Measurements from ENCODE around the gene ZNF485.

DNA sequence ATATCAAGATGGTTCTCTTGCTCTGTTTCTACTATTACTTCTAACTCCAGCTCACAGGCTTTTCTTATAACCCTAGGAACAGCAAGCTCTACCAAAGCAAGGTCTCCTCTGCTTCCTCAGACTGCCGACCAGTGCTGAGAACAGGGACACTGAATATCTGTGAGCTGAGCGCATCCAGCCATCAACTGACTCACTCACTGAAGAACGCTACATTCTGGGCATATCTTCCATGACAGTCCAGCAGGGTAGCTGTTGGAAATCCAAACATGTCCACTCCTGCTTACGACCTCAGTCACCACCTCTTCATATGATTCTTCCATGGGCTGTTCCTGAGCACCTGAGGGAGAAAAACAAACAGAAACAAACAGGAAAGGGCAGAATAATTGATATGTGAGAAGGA lies 39.6 kb downstream of the ZNF485 start:
- TF ChIP-seq, protein P1, sequence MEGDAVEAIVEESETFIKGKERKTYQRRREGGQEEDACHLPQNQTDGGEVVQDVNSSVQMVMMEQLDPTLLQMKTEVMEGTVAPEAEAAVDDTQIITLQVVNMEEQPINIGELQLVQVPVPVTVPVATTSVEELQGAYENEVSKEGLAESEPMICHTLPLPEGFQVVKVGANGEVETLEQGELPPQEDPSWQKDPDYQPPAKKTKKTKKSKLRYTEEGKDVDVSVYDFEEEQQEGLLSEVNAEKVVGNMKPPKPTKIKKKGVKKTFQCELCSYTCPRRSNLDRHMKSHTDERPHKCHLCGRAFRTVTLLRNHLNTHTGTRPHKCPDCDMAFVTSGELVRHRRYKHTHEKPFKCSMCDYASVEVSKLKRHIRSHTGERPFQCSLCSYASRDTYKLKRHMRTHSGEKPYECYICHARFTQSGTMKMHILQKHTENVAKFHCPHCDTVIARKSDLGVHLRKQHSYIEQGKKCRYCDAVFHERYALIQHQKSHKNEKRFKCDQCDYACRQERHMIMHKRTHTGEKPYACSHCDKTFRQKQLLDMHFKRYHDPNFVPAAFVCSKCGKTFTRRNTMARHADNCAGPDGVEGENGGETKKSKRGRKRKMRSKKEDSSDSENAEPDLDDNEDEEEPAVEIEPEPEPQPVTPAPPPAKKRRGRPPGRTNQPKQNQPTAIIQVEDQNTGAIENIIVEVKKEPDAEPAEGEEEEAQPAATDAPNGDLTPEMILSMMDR (conservative IDR thresholded peaks at IDR 0.05 in 1 of 2, IDR thresholded peaks at IDR 0.05 in 1 of 2; ENCODE audit: extremely low read depth in 1 of 2, insufficient read depth in 1 of 2, low read depth in 1 of 2, low read length in 2 of 2) = no peak
- no peak for TF ChIP-seq EZH2 (IDR thresholded peaks at IDR 0.05; ENCODE audit: borderline replicate concordance, low read length)

All from mammary epithelial cell (primary cell).